ENCODE measurements around the gene ACY1. TPM values are rescaled to one million over a fixed set of nuclear protein-coding genes. Genes with fewer than 3 reads are reported as not detected.

The ACY1 gene
- total RNA-seq, 1 donor from 2014 or later, result 54.2 TPM

GRCh38 chr3:52007291-52007690 lies 24.0 kb downstream of the ACY1 start:
- TF ChIP-seq CTCF (conservative IDR thresholded peaks at IDR 0.05), result no peak
- Mint-ChIP-seq H3K27me3 (peaks cover 4% of the 10 kb centered on the region), H3K9me3 (no peaks in the 10 kb centered on the region), H3K4me3 (no peak overlapping the region), H3K27ac (no peak overlapping the region), H3K4me1 (ENCODE audit: unreplicated experiment) (peaks cover 16% of the 10 kb centered on the region), H3K36me3 (no peaks in the 10 kb centered on the region)
- DNase-seq (ENCODE audit: extremely low spot score, unreplicated experiment), result no peak

GRCh38 chr3:52010431-52010830 lies 27.1 kb downstream of the ACY1 start:
- H3K36me3 Mint-ChIP-seq, result no peaks in the 10 kb centered on the region
- H3K4me3 Mint-ChIP-seq, result no peak overlapping the region
- H3K4me1 Mint-ChIP-seq (ENCODE audit: unreplicated experiment), result peaks cover 7% of the 10 kb centered on the region
- H3K27me3 Mint-ChIP-seq, result peaks cover 4% of the 10 kb centered on the region
- DNase-seq (ENCODE audit: extremely low spot score, unreplicated experiment), result no peak
- H3K27ac Mint-ChIP-seq, result no peak overlapping the region
- H3K9me3 Mint-ChIP-seq, result no peaks in the 10 kb centered on the region
- no peak for TF ChIP-seq CTCF (conservative IDR thresholded peaks at IDR 0.05)

GRCh38 chr3:52012699-52013098 lies 29.4 kb downstream of the ACY1 start:
- Mint-ChIP-seq H3K27me3 (peaks cover 4% of the 10 kb centered on the region), H3K9me3 (no peaks in the 10 kb centered on the region), H3K4me3 (no peak overlapping the region), H3K4me1 (ENCODE audit: unreplicated experiment) (peaks cover 10% of the 10 kb centered on the region), H3K36me3 (no peaks in the 10 kb centered on the region), H3K27ac (no peak overlapping the region)
- TF ChIP-seq CTCF (conservative IDR thresholded peaks at IDR 0.05), result no peak
- DNase-seq (ENCODE audit: extremely low spot score, unreplicated experiment), result no peak

GRCh38 chr3:52013802-52014598 lies 30.7 kb downstream of the ACY1 start:
- no peak for TF ChIP-seq CTCF (conservative IDR thresholded peaks at IDR 0.05)
- Mint-ChIP-seq H3K9me3 (no peaks in the 10 kb centered on the region), H3K4me3 (no peak overlapping the region), H3K27me3 (peaks cover 4% of the 10 kb centered on the region), H3K27ac (no peak overlapping the region), H3K4me1 (ENCODE audit: unreplicated experiment) (peaks cover 10% of the 10 kb centered on the region), H3K36me3 (no peaks in the 10 kb centered on the region)
- DNase-seq (ENCODE audit: extremely low spot score, unreplicated experiment), result no peak

- Mint-ChIP-seq H3K36me3 (no peaks in the 10 kb centered on the region), H3K9me3 (no peaks in the 10 kb centered on the region), H3K4me3 (no peak overlapping the region), H3K27ac (no peak overlapping the region), H3K4me1 (ENCODE audit: unreplicated experiment) (peaks cover 10% of the 10 kb centered on the region), H3K27me3 (peaks cover 4% of the 10 kb centered on the region)
- peak; percentile 66 for TF ChIP-seq CTCF (conservative IDR thresholded peaks at IDR 0.05)
- DNase-seq (ENCODE audit: extremely low spot score, unreplicated experiment), result no peak
These were observed 31.3 kb downstream of the ACY1 start for GRCh38 chr3:52014613-52015012.
